Esophagus (tissue), 2 donors: Measurements from ENCODE around the gene PCYT2. TPM values are rescaled to one million over a fixed set of nuclear protein-coding genes. Genes with fewer than 3 reads are reported as not detected.

Experiments
- H3K27ac ChIP-seq, 2 donors: one replicate each; pipeline ENCODE4 v1.5.1; 2013; ENCODE audit warnings: low read depth in 2 of 2, mild to moderate bottlenecking in 2 of 2, inconsistent platforms in 1 of 2, low read length in 1 of 2, moderate library complexity in 1 of 2
- H3K27me3 ChIP-seq, 2 donors: one replicate each; pipeline ENCODE4 v1.6.1; 2013; ENCODE audit warnings: low read length in 2 of 2, control low read depth in 1 of 2, mild to moderate bottlenecking in 1 of 2; ENCODE audit not compliant: insufficient read depth in 2 of 2, control insufficient read depth in 1 of 2
- H3K36me3 ChIP-seq, 2 donors: one replicate each; pipeline ENCODE4 v1.6.1; 2013; ENCODE audit warnings: low read length in 1 of 2; ENCODE audit not compliant: control insufficient read depth in 2 of 2, insufficient read depth in 2 of 2
- H3K4me1 ChIP-seq, 2 donors: one replicate each; pipeline ENCODE4 v1.6.1; 2013; ENCODE audit warnings: low read length in 1 of 2; ENCODE audit not compliant: control insufficient read depth in 2 of 2, insufficient read depth in 2 of 2
- H3K4me3 ChIP-seq, 2 donors: one replicate each; pipeline ENCODE4 v1.5.1; 2013; ENCODE audit warnings: low read length in 2 of 2, mild to moderate bottlenecking in 2 of 2, low read depth in 1 of 2, moderate library complexity in 1 of 2
- H3K9me3 ChIP-seq, 2 donors: one replicate each; pipeline ENCODE4 v1.6.1; 2013; ENCODE audit warnings: mild to moderate bottlenecking in 2 of 2, low read depth in 1 of 2, low read length in 1 of 2, moderate library complexity in 1 of 2; ENCODE audit not compliant: control insufficient read depth in 2 of 2, insufficient read depth in 1 of 2
- WGBS, 2 donors: extraction: QIAGEN DNeasy Blood & Tissue Kit; methylation state at CpG; one replicate each; pipeline ENCODE4 v1.1.7; 2013; 5-methylcytosine and 5-hydroxymethylcytosine counted together
- polyA plus RNA-seq, 2 donors: library from polyadenylated mRNA; stranded (reverse); fragments of 200-250 nt; gene quantifications; one replicate each; pipeline ENCODE4 v1.2.3, GENCODE V29; 2013
- donor health status: healthy with polysubstance abuse.
- donor health status: Bipolar disorder and iron deficiency.

PCYT2 gene
- polyA plus RNA-seq, 2 donors, result 23.1 to 46.5 TPM

DNA sequence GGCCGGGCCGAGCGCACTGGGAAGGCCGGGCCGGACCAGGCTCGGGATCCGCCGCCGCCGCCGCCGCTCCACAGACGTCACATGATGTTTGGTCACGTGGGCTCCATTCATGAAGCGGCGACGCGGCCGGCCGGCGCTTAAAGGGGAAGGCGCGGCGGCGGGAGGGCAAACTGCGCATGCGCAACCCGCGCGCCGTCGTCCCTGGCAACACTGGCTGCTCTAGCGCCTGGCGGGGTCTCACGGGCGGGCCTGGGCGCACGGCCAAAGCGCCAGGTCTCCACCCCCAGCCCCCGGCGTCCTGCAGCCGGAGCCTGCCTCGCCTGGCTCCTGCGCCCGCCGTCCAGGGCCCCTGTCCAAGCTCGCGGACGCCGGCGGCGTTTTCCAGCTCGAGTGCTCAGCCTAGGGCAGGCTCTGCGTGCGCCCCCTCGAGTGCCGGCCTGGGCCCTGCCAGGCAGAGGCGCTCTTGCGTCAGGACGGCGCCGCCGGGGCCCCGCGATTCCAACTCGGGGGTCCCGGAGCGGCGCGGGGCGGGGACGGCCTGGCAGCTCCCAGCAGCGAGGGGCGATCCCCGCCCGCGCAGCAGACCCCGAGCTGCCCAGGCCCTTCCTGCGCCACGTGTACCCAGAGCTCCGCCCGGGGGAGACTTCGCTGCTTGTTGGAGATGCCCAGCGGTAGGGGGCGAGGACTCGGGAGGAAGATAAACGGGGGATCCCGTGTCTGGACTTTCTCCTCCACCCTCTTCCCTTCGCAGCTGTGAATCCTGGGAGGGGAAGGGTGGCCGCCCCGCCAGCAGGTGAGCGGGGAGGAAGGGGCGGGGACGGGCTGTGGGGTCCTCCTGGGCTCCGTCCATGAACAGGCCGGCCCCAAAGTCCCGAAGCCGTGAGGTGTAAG, 16.7 kb upstream of the PCYT2 start, which contains the start of gene MAFG:
MAFG (minus strand) TSS at position 83 of the 891 bp plus-strand sequence. CDS start 4,550 bp downstream, outside the sequence.
- H3K27ac ChIP-seq, result peak within 1 kb of the TSS; percentile 95 to 98
- WGBS, 2 donors, result 0 to 1% methylated on average over 94 to 98 of the region's 98 CpGs
- H3K4me3 ChIP-seq, result peak within 1 kb of the TSS; percentile 73 to 83
- peaks cover 16 to 26% of the 10 kb centered on the region in 2 donors for H3K4me1 ChIP-seq
- no peaks in the 10 kb centered on the region for H3K27me3 ChIP-seq
- no peaks in the 10 kb centered on the region for H3K9me3 ChIP-seq
- H3K36me3 ChIP-seq, result peaks cover 0 to under 1% of the 10 kb centered on the region in 2 donors

DNA sequence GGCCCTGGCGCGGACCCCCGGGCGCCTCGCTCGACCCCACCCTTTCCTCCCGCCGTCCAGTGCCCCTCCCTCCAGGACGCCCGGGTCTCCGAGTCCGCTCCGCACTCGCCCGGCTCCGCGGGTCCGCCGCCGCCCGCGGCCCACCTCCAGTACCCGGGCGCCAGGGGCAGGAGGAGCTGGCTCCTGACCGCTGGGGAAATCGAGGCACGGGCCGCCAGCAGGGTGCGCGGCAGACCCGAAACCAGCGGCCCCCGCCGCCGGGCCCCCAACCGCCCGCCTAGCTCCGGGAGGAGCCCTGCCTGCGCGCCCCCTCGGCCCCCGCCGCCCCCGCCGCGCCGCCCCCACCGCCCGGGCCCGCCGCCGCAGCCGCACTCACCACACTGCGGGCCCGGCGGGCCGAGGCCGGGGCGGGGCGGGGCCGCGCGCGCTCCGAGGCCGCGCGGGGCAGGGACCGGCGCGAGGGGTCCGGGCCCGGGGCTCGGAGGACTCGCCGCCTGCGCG, 16.0 kb upstream of the PCYT2 start:
- Histone ChIP-seq H3K27me3 (no peaks in the 10 kb centered on the region), H3K27ac (peak overlapping the region; percentile 95 to 98), H3K4me3 (peak overlapping the region; percentile 73 to 83), H3K36me3 (peaks cover 0 to 7% of the 10 kb centered on the region in 2 donors), H3K4me1 (peaks cover 22 to 30% of the 10 kb centered on the region in 2 donors), H3K9me3 (no peaks in the 10 kb centered on the region)
- 0 to 1% methylated on average over 35 to 78 of the region's 78 CpGs for WGBS, 2 donors

DNA sequence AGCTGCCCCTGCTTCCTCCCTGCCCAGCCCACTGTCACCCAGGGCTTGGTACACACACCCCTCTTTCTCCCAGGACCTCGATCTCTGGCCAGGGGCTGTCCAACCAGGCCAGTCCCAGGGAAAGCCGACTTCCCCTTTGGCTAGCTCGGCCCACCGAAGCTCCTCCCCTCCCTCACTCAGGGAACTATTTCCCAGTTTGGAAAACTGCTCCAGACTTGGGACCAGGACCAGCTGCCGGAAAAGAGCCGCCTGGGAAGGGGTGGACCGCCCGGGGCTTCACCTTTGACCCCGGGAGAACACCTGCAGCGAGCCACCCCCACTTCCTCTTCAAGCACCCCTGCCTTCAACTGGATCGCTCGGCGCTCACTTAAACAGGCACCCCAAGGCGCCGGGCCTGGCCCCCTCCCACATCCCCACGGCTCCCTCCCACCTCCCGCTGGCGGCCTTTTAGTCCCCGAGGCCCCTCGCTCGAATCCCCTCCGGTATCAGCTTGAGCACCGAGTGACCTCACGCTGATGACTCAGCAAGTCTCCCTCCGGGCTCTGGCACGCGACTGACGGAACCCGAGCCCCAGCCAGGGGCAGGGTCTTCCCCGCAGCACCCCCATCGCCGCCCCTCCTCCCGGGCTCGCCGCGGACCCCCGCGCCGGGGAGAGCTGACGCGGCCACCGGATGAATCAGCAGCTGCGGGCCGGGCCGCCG, 15.4 kb upstream of the PCYT2 start:
- Histone ChIP-seq H3K4me3 (peak overlapping the region; percentile 73 to 83), H3K27ac (peak overlapping the region; percentile 95 to 98), H3K27me3 (no peaks in the 10 kb centered on the region), H3K4me1 (peaks cover 22 to 35% of the 10 kb centered on the region in 2 donors), H3K9me3 (no peaks in the 10 kb centered on the region), H3K36me3 (peaks cover 0 to 12% of the 10 kb centered on the region in 2 donors)
- 0 to 1% methylated on average over 45 to 46 of the region's 46 CpGs for WGBS, 2 donors

DNA sequence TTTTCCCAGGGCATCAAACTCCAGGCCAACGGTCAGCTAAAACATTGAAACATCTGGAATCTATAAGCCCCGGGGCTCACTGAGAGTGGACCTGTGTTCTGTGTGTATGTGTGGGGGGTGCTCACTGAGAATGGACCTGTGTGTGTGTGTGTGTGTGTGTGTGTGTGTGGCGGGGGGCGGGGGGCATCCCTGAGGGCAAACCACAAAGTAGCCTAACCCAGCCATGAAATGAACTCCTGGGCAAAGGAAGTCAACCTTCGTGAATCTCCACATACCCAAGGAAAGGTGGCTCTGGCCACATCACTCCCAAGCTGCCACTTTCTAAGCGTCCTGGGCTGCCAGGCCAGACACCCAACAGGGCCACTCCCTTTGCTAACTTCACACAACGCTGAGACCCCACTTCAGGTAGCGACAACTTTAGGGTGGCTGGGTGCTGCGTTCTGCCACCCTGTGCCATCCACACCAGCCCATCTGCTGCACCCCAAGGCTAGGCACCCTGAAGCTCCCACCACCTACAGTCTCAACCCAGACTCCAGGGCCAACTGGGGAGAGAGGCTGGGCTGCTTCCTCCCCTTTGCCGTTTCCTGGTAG, 14.8 kb upstream of the PCYT2 start:
- H3K27me3 ChIP-seq, result no peaks in the 10 kb centered on the region
- H3K4me3 ChIP-seq, result peak overlapping the region; percentile 73 to 83
- H3K9me3 ChIP-seq, result no peaks in the 10 kb centered on the region
- H3K4me1 ChIP-seq, result peaks cover 22 to 35% of the 10 kb centered on the region in 2 donors
- peak overlapping the region; percentile 95 to 98 for H3K27ac ChIP-seq
- 53 to 56% methylated on average over 10 of the region's 10 CpGs for whole genome bisulfite sequencing, 2 donors
- peaks cover 0 to 15% of the 10 kb centered on the region in 2 donors for H3K36me3 ChIP-seq

DNA sequence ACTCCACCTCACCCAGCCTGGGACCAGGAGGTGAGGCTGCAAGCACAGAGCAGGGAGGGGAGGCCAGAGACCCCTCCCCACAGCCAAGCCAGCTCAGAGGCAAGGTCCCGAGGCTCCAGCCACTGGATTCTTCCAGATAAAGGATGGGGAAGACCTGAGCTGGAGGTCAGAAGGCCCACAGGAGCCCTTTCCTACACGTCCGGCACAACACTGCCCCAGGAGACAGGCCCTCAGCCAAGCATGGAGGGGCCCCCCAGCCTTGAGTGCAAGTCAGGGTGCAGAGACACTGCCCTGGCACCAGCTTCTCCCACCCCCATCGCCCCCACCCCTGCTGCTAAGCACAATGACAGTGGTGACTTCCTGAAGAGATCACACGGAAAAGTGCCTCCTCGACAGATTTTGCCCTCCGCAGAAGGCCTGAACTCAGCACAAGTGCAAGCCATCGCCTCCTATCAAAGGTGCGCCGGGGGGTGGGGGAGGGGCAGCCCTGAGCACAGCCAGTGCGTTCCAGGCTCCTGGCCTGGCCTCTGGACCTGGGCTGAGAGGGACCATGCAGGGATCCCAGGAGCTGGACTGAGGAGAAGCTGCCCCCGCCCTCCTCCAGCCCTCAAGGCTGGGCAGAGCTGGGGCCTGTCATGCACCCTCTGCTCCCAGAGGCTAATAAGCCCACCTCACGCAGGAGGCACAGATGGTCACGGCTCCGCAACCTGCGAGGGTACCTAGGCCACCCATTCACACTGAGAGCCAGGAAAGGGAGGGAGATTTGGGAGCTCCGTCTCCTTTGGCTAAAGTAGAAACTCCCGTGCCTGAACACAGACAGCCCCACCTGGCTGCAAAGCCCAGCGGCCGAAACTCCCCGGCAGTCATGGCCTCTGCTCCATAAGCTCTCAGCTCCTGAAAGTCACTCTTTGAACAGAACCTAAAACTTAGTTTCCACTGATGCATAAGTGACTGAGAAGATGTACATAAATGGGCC, 13.6 kb upstream of the PCYT2 start:
- Histone ChIP-seq H3K36me3 (peaks cover 4 to 17% of the 10 kb centered on the region in 2 donors), H3K4me1 (peaks cover 25 to 35% of the 10 kb centered on the region in 2 donors), H3K9me3 (no peaks in the 10 kb centered on the region), H3K4me3 (no peak overlapping the region), H3K27me3 (no peaks in the 10 kb centered on the region), H3K27ac (peak overlapping the region; percentile 47 to 90)
- 59 to 67% methylated on average over 21 of the region's 21 CpGs for WGBS, 2 donors

- H3K4me1 ChIP-seq, result peaks cover 25 to 38% of the 10 kb centered on the region in 2 donors
- H3K4me3 ChIP-seq, result peak overlapping the region; percentile 38 to 42
Measured at GRCh38 chr17:81923302-81924260, 12.4 kb upstream of the PCYT2 start.

DNA sequence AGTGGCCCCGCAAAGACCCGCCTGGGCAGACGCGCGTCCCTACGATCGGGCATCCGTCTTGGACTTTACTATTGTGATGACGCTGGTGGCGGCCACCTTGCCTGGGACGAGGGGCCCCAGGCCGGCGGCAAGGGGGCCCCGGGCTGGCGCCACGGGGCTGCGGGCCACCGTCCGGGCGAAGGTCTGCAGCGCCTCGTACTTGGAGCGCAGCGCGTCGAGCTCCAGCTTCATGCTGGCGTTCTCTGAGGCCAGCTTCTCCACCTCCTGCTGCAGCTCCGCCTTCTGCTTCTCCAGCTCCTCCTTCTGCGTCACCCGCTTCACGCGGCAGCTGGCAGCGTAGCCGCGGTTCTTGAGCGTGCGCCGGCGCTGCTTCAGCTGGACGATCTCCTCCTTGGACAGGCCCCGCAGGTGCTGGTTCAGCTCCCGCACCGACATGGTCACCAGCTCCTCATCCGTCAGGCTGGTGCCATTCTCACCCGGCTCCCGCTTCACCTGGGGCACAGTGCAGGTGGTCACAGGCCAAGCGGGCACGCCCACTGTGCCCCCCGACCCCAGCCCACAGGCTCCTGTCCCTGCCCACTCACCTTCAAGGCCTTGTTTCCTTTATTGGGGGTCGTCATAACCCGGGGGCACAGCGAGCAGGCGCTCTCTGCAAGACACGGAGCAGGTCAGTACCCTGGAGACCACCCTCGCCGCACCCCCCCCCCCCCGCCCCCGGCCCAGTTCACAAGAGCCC, 11.5 kb upstream of the PCYT2 start:
- H3K4me3 ChIP-seq, result peak overlapping the region; percentile 12 to 38
- WGBS, 2 donors, result 89 to 91% methylated on average over 53 to 58 of the region's 58 CpGs
- no peaks in the 10 kb centered on the region for H3K27me3 ChIP-seq
- peaks cover 25 to 35% of the 10 kb centered on the region in 2 donors for H3K4me1 ChIP-seq
- H3K27ac ChIP-seq, result peak overlapping the region; percentile 81 to 90
- no peaks in the 10 kb centered on the region for H3K9me3 ChIP-seq
- peaks cover 4 to 17% of the 10 kb centered on the region in 2 donors for H3K36me3 ChIP-seq

More at GRCh38 chr17:81923302-81924260, 12.4 kb upstream of the PCYT2 start:
- Histone ChIP-seq H3K36me3 (peaks cover 4 to 17% of the 10 kb centered on the region in 2 donors), H3K27me3 (no peaks in the 10 kb centered on the region), H3K9me3 (no peaks in the 10 kb centered on the region), H3K27ac (peak overlapping the region; percentile 81 to 90)
- 24 to 25% methylated on average over 32 of the region's 32 CpGs for WGBS, 2 donors
